HG03575 (cell line): Measurements from ENCODE around the gene PLK3.
"Not testable (repeated sequence)": the region's sequence is repeated elsewhere in the genome, so short reads cannot be mapped to it uniquely, and the experiment has no call there.

Experiments used
- ATAC-seq: cut with Tn5 transposase; IDR thresholded peaks from one replicate; pipeline ENCODE4 v1.9.1; 2021; ENCODE audit not compliant: unreplicated experiment, insufficient number of reproducible peaks, low FRiP score; ENCODE audit errors: extremely low read depth

PLK3 gene

DNA sequence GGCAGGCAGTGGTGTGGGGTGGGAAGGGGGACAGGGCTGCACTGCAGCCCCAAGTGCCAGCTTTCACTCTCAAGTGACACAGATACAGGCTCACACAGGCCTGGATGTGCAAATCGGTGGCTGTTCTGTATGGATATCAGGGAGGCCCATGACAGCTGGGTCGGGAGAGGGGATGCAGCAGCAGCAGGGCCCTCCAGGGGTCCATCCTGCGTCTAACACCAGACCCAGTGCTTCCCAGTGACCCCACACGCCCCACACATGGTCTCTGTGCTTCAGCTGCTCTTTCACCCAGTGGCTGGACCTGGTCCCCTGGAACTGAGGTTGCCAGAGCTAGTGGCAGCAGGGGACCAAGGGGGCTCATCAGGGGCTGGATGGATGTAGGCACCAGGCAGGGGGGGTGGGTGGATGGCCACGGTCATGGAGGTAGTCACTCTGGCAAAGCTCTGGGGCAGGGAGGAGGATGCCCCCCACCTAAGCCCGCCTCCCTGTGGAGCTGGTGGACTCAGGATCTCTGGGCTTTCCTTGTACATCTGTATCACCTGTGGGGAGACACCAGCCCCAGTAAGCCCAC, 22.0 kb downstream of the PLK3 start:
- ATAC-seq = no peak

GRCh38 chr1:44822981-44823451, 22.8 kb downstream of the PLK3 start:
- ATAC-seq = no peak

DNA sequence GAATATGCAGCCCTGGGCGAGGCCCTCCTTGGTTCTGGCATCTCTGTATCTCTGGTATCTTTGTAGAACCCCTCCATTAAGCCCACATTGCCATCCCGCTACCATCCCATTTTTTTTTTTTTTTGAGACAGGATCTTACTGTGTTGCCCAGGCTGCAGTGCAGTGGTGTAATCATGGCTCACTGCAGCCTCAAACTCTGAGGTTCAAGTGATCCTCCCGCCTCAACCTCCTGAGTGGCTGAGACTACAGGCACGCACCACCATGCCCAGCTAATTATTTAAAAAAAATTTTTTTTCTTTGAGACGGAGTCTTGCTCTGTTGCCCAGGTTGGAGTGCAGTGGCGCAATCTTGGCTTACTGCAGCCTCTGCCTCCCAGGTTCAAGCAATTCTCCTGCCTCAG, 24.2 kb downstream of the PLK3 start:
- not testable (repeated sequence) for ATAC-seq

GRCh38 chr1:44826375-44827196, 26.4 kb downstream of the PLK3 start:
- no peak for ATAC-seq

DNA sequence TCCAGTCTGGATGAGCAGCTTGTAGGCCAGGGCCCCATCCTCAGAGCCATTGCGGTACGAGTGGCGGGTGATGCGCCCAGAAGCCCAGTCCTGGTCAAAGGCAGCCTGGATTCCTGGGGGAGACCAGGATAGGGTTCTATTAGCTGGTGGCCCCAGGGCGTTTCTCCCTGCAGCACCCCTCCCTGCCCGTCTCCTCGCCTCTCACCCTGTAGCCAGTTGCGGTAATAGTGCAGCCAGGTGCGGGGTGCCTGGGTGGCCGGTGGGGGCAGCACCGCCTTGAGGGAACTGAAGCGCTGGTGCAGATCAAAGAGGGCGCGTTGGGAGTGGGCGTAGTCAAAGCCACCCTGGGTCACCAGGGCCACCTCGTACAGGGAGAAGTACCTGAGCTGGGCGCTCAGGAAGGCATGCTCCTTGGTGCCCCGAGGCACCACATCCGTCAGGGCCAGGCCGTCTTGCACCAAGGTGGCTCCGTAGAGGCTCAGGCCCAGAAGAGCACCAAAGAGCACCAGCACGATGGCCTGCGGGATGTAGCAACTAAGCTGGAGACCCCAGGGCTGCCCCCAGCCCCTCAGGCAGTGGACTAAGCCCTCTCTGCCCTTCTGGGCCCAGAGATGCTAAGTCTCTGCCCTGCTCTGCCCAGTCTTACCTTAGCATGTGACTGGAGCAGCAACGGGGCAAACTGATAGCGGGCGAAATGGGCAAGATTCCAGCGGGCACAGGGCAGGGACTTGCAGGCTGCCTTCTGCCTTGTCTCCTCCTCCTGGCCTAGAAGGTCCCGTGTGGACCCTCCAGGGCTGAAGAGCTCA, 27.2 kb downstream of the PLK3 start:
- no peak for ATAC-seq

DNA sequence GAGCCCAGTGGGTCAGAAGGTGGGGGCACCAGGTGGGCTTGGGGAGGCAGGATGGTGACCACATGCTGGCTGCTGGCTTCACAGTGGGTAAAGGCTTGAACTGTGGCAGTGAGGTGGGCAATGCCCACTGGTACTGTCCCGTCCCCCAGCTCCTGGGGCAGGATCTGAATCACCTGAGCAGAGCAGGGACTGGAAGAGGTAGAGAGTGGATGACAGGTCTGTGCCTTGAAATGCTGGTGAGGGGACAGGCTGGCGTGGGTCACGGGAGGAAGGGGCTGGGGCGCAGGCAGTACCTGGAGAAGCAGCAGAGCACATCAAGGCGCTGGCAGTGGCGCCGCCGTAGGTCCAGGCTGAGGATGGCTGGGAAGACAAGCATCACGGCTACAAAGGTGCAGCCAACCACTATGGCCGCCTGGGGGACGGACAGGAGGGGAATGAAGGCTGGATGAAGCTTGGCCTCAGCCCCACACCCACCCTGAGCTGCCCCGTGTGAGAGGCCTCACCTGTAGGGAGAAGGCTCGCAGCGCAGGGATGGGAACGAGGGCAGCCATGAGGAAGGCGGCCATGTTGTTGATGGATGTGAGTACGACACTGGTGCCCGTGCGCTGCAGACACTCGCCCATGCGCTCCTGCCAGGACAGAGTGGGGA, 27.9 kb downstream of the PLK3 start:
- ATAC-seq = no peak

- ATAC-seq = no peak
These were observed 28.8 kb downstream of the PLK3 start for GRCh38 chr1:44828841-44829440.

DNA sequence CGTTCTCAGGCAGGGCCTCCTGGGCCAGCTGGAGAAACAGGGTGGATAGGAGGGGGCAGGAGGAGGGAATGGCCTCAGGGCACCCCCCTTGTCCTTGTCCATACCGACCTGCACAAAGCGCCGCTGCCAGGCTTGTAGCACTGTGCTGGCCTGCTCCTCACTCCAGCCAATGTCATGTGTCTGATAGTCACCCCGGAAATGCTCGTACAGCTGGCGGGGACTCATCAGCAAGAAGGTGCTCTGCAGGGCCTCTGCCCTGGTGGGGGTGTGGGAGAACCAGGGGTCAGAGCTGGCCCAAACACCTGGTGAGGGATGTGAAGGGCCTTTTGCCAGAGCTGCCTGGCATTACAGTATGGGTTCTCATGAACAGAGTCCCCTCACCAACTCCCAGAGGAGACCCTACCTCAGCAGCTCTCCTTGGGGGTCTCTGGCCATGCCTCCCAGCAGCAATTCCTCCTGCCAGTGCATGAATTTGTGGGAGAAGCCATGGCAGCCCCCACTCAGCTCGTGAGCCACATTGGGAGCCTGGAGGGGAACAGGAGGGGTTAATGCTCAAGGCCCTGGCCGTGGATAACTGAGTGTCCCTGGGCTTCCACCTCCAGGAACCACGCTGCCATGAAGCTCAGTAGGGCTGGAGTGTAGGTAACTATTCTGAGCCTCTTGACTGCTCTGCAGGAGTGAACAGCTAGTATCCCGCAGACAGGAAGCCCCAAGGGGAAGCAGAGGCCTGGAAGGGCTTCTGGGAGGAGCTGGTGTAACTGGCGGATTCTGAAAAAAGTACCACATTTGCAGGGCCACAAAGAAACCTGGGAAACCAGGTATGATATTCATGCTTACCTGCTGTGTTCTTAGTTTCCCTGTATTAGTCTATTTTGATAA, 29.6 kb downstream of the PLK3 start:
- no peak for ATAC-seq

- ATAC-seq = no peak
These were observed 30.7 kb downstream of the PLK3 start for GRCh38 chr1:44830900-44831304.

- ATAC-seq = no peak
These were observed 31.3 kb downstream of the PLK3 start for GRCh38 chr1:44831516-44831915.

GRCh38 chr1:44832056-44832705, 32.0 kb downstream of the PLK3 start:
- no peak for ATAC-seq

- ATAC-seq = no peak
These were observed 34.2 kb downstream of the PLK3 start for GRCh38 chr1:44834328-44834727.

GRCh38 chr1:44835738-44836675, 35.8 kb downstream of the PLK3 start:
- ATAC-seq = no peak

DNA sequence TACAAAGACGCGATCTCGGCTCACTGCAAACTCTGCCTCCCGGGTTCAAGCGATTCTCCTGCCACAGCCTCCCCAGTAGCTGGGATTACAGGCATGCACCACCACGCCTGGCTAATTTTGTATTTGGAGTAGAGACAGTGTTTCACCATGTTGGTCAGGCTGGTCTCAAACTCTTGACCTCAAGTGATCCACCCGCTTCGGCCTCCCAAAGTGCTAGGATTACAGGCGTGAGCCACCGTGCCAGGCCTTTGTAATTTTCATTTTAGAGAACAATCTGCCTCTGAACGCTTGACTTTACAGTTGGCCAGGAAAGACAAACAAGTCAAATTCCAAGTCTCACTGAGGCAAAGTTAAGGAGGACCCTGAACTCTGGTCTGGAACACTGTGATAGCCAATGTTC, 38.1 kb downstream of the PLK3 start:
- ATAC-seq = not testable (repeated sequence)

DNA sequence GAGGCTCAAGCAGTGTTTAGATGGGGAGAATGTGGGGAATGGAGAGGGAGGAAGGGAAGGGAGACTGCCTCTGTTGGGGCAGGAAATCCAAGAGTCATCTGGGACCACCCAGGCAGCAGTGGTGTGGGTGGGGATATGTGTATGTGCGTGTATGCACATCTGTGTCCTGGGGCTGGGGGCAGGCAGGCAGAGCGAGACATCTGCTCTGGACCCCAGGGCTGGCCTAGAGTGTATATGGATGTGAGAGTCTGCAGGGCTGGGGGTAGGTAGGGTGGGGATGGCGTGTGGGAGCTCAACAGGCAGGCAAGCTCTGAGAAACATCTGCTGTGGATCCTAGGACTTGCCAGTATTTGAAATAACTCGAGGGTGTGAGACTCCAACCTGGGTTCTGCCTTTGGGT, 39.4 kb downstream of the PLK3 start:
- ATAC-seq = no peak

DNA sequence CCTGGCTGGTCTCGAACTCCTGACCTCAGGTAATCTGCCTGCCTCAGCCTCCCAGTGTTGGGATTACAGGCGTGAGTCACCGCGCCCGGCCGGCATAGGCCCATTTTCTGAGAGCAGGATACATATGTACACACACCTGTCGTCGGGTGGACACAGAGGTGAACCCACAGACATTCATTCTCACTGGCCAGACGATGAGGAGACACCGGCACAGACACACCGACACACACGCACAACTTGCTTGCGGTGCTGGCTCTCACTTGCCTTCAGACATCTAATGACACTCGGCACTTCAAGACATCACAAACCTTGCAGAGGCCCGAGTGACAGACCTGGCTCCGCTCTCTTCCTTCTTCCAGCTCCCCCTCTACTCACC, 42.3 kb downstream of the PLK3 start:
- ATAC-seq = no peak
